Skeletal muscle cell (primary cell): Measurements from ENCODE around the gene PPM1B.
"Not testable (repeated sequence)": the region's sequence is repeated elsewhere in the genome, so short reads cannot be mapped to it uniquely, and the experiment has no call there.

Source experiments
- DNase-seq: peaks from one replicate; pipeline ENCODE4 v3.0.0-alpha.2; 2010; ENCODE audit warnings: low read depth
- H3K4me3 ChIP-seq: 2 replicates; pipeline ENCODE4 v1.5.1; 2011; ENCODE audit warnings: low read depth, mild to moderate bottlenecking, control low read depth, low read length, moderate library complexity

Gene PPM1B

GRCh38 chr2:44190526-44190925 is 21.9 kb downstream of the PPM1B start:
- no peak for DNase-seq
- no peak overlapping the region for H3K4me3 ChIP-seq

- no peak for DNase-seq
- H3K4me3 ChIP-seq = no peak overlapping the region
Observed at GRCh38 chr2:44191739-44192138, 23.1 kb downstream of the PPM1B start.

GRCh38 chr2:44192646-44193045 is 24.0 kb downstream of the PPM1B start:
- no peak overlapping the region for H3K4me3 ChIP-seq
- DNase-seq = no peak

- no peak overlapping the region for H3K4me3 ChIP-seq
- DNase-seq = no peak
Observed at GRCh38 chr2:44195714-44196113, 27.0 kb downstream of the PPM1B start.

- no peak overlapping the region for H3K4me3 ChIP-seq
- no peak for DNase-seq
Observed at GRCh38 chr2:44197816-44198215, 29.1 kb downstream of the PPM1B start.

- no peak overlapping the region for H3K4me3 ChIP-seq
- no peak for DNase-seq
Observed at GRCh38 chr2:44200011-44200410, 31.3 kb downstream of the PPM1B start.

GRCh38 chr2:44200759-44201158 is 32.1 kb downstream of the PPM1B start:
- no peak for DNase-seq

GRCh38 chr2:44201648-44202165 is 33.0 kb downstream of the PPM1B start:
- DNase-seq = no peak
- no peak overlapping the region for H3K4me3 ChIP-seq

More at GRCh38 chr2:44200759-44201158, 32.1 kb downstream of the PPM1B start:
- H3K4me3 ChIP-seq = no peak overlapping the region

- no peak overlapping the region for H3K4me3 ChIP-seq
- no peak for DNase-seq
Observed at GRCh38 chr2:44203542-44203941, 34.9 kb downstream of the PPM1B start.

- peak; percentile 9 for DNase-seq
- H3K4me3 ChIP-seq = no peak overlapping the region
Observed at GRCh38 chr2:44205169-44205568, 36.5 kb downstream of the PPM1B start.

GRCh38 chr2:44207102-44207501 is 38.4 kb downstream of the PPM1B start:
- DNase-seq = no peak
- no peak overlapping the region for H3K4me3 ChIP-seq

GRCh38 chr2:44207648-44208047 is 39.0 kb downstream of the PPM1B start:
- not testable (repeated sequence) for H3K4me3 ChIP-seq, DNase-seq

- no peak overlapping the region for H3K4me3 ChIP-seq
- DNase-seq = no peak
Observed at GRCh38 chr2:44210362-44210761, 41.7 kb downstream of the PPM1B start.

GRCh38 chr2:44211183-44211582 is 42.5 kb downstream of the PPM1B start:
- H3K4me3 ChIP-seq = no peak overlapping the region
- DNase-seq = no peak

GRCh38 chr2:44212302-44212701 is 43.6 kb downstream of the PPM1B start:
- DNase-seq = no peak
- H3K4me3 ChIP-seq = no peak overlapping the region

- H3K4me3 ChIP-seq = no peak overlapping the region
- DNase-seq = no peak
Observed at GRCh38 chr2:44215827-44216226, 47.2 kb downstream of the PPM1B start.

- no peak for DNase-seq
- no peak overlapping the region for H3K4me3 ChIP-seq
Observed at GRCh38 chr2:44218771-44219170, 50.1 kb downstream of the PPM1B start.

- no peak for DNase-seq
- no peak overlapping the region for H3K4me3 ChIP-seq
Observed at GRCh38 chr2:44226753-44227152, 58.1 kb downstream of the PPM1B start.

GRCh38 chr2:44230378-44230777 is 61.7 kb downstream of the PPM1B start:
- no peak overlapping the region for H3K4me3 ChIP-seq
- DNase-seq = no peak

GRCh38 chr2:44233450-44234128 is 64.9 kb downstream of the PPM1B start:
- H3K4me3 ChIP-seq = no peak overlapping the region
- peak; percentile 20 for DNase-seq

GRCh38 chr2:44237221-44237620 is 68.5 kb downstream of the PPM1B start:
- no peak for DNase-seq
- H3K4me3 ChIP-seq = no peak overlapping the region
